ENCODE data around the gene TAF1D. TPM values are rescaled to one million over a fixed set of nuclear protein-coding genes. Genes with fewer than 3 reads are reported as not detected.
A peak's percentile ranks its signal among the peaks of the same experiment; 100 is the strongest.
"Not testable (repeated sequence)": the region's sequence is repeated elsewhere in the genome, so short reads cannot be mapped to it uniquely, and the experiment has no call there.

Gene TAF1D
- total and polyA plus RNA-seq, 4 experiments from 2014 or later: 17.4 to 199 (median 114) TPM

DNA sequence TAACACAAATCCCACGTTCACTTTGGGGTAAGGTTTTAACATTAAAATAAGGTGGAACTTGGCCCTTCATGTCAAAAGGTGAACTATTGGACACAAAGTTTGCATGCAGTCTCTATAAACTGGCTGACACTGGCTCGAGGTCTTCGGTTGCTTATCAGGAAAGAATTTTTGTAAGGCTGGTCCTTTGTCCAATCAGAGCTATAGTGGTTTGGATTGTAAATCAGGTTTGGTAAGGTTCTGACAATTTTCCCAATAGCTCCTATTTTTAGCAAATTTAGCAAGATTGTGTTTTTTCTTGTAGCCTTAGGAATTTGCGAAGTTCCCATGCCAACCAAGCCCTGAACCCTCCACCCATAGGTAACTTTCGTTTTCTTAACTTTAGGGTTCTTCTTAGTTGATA is 25.2 kb upstream of the TAF1D start:
- H3K27ac Mint-ChIP-seq: no peak overlapping the region
- POLR2A ChIA-PET (ENCODE audit: partially characterized antibody): no interaction called here
- no peaks in the 10 kb centered on the region for H3K36me3 ChIP-seq (ENCODE audit: insufficient read depth, low read length)
- no peaks in the 10 kb centered on the region for H3K27me3 ChIP-seq (ENCODE audit: insufficient read depth, low read length)
- no peak for DNase-seq
- H3K27ac ChIP-seq (ENCODE audit: low read depth, low read length): no peak overlapping the region
- H3K4me3 Mint-ChIP-seq: no peak overlapping the region
- no peaks in the 10 kb centered on the region for H3K9me3 ChIP-seq (ENCODE audit: control insufficient read depth in 1 of 2, low read length in 2 of 2)
- H3K4me1 Mint-ChIP-seq: no peaks in the 10 kb centered on the region
- peaks cover 0 to 9% (median 1%) of the 10 kb centered on the region in 8 donors for H3K9me3 Mint-ChIP-seq
- CTCF ChIA-PET (ENCODE audit: partially characterized antibody): interaction anchor here (1.1 kb wide), 1 partner anchor 114 kb away, joined by 3 read pairs; no protein-coding TSS in a partner anchor
- H3K27me3 Mint-ChIP-seq: no peaks in the 10 kb centered on the region
- no peaks in the 10 kb centered on the region for H3K4me1 ChIP-seq (ENCODE audit: insufficient read depth, low read length)
- intact Hi-C loops (cut with micrococcal nuclease): no loop called here
- H3K36me3 Mint-ChIP-seq: peaks cover 7 to 23% of the 10 kb centered on the region in 2 donors
- no peak overlapping the region for H3K4me3 ChIP-seq (ENCODE audit: low read length in 2 of 2)

- no peaks in the 10 kb centered on the region for H3K27me3 ChIP-seq (ENCODE audit: insufficient read depth, low read length)
- intact Hi-C loops (cut with micrococcal nuclease): no loop called here
- no peaks in the 10 kb centered on the region for H3K36me3 ChIP-seq (ENCODE audit: insufficient read depth, low read length)
- no peak overlapping the region for H3K27ac Mint-ChIP-seq
- peaks cover 13 to 31% of the 10 kb centered on the region in 2 donors for H3K36me3 Mint-ChIP-seq
- POLR2A ChIA-PET (ENCODE audit: partially characterized antibody): no interaction called here
- no peak overlapping the region for H3K27ac ChIP-seq (ENCODE audit: low read depth, low read length)
- no peak for DNase-seq
- H3K9me3 Mint-ChIP-seq: peaks cover 0 to 9% (median 1%) of the 10 kb centered on the region in 8 donors
- no peaks in the 10 kb centered on the region for H3K4me1 Mint-ChIP-seq
- H3K27me3 Mint-ChIP-seq: no peaks in the 10 kb centered on the region
- H3K4me1 ChIP-seq (ENCODE audit: insufficient read depth, low read length): no peaks in the 10 kb centered on the region
- no peak overlapping the region for H3K4me3 Mint-ChIP-seq
- CTCF ChIA-PET (ENCODE audit: partially characterized antibody): interaction anchor here (1.1 kb wide), 1 partner anchor 113 kb away, joined by 3 read pairs; no protein-coding TSS in a partner anchor
- no peaks in the 10 kb centered on the region for H3K9me3 ChIP-seq (ENCODE audit: control insufficient read depth in 1 of 2, low read length in 2 of 2)
- H3K4me3 ChIP-seq (ENCODE audit: low read length in 2 of 2): no peak overlapping the region
These were observed 24.3 kb upstream of the TAF1D start for GRCh38 chr11:93765551-93765950.

GRCh38 chr11:93761910-93762309 is 20.6 kb upstream of the TAF1D start:
- Histone ChIP-seq H3K4me1 (ENCODE audit: insufficient read depth, low read length) (no peaks in the 10 kb centered on the region), H3K9me3 (ENCODE audit: control insufficient read depth in 1 of 2, low read length in 2 of 2) (no peaks in the 10 kb centered on the region), H3K4me3 (ENCODE audit: low read length in 2 of 2) (no peak overlapping the region), H3K36me3 (ENCODE audit: insufficient read depth, low read length) (peaks cover 11% of the 10 kb centered on the region), H3K27me3 (ENCODE audit: insufficient read depth, low read length) (no peaks in the 10 kb centered on the region), H3K27ac (ENCODE audit: low read depth, low read length) (no peak overlapping the region)
- Mint-ChIP-seq H3K27me3 (no peaks in the 10 kb centered on the region), H3K9me3 (peaks cover 0 to 3% (median 0%) of the 10 kb centered on the region in 8 donors), H3K27ac (peak overlapping the region in 1 of 7 donors; percentile 29), H3K36me3 (peaks cover 32 to 56% of the 10 kb centered on the region in 2 donors), H3K4me1 (no peaks in the 10 kb centered on the region), H3K4me3 (no peak overlapping the region)
- intact Hi-C loops (cut with micrococcal nuclease): no loop called here
- CTCF ChIA-PET (ENCODE audit: partially characterized antibody): no interaction called here
- POLR2A ChIA-PET (ENCODE audit: partially characterized antibody): interaction anchor here (1.8 kb wide), 1 partner anchor 21 kb away, joined by 4 read pairs; no protein-coding TSS in a partner anchor
- no peak for DNase-seq

DNA sequence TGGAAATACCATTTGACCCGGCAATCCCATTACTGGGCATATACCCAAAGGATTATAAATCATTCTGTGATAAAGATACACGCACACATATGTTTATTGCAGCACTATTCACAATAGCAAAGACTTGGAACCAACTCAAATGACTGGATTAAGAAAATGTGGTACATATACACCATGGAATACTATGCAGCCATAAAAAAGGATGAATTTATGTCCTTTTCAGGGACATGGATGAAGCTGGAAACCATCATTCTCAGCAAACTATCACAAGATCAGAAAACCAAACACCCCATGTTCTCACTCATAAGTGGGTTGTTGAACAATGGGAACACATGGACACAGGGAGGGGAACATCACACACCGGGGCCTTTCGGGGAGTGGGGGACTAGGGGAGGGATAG is 17.8 kb upstream of the TAF1D start:
- H3K4me3 Mint-ChIP-seq; H3K4me1 ChIP-seq (ENCODE audit: insufficient read depth, low read length); H3K9me3 ChIP-seq (ENCODE audit: control insufficient read depth in 1 of 2, low read length in 2 of 2); H3K27me3 ChIP-seq (ENCODE audit: insufficient read depth, low read length); H3K4me1 Mint-ChIP-seq; intact Hi-C loops (cut with micrococcal nuclease); H3K27me3 Mint-ChIP-seq; H3K9me3 Mint-ChIP-seq; CTCF ChIA-PET (ENCODE audit: partially characterized antibody); DNase-seq; H3K27ac ChIP-seq (ENCODE audit: low read depth, low read length); H3K4me3 ChIP-seq (ENCODE audit: low read length in 2 of 2): not testable (repeated sequence)
- POLR2A ChIA-PET (ENCODE audit: partially characterized antibody): interaction anchor here (2.5 kb wide), 1 partner anchor 18 kb away, joined by 6 read pairs; the partner anchor contains the start of genes C11orf54 and TAF1D
- peaks cover 25% of the 10 kb centered on the region for H3K36me3 ChIP-seq (ENCODE audit: insufficient read depth, low read length)
- H3K36me3 Mint-ChIP-seq: peaks cover 30 to 57% of the 10 kb centered on the region in 2 donors
- peak overlapping the region in 2 of 7 donors; percentile 35 to 44 for H3K27ac Mint-ChIP-seq

GRCh38 chr11:93757924-93758865 is 16.9 kb upstream of the TAF1D start:
- Histone ChIP-seq H3K9me3 (ENCODE audit: control insufficient read depth in 1 of 2, low read length in 2 of 2) (no peaks in the 10 kb centered on the region), H3K4me3 (ENCODE audit: low read length in 2 of 2) (no peak overlapping the region), H3K27ac (ENCODE audit: low read depth, low read length) (no peak overlapping the region), H3K4me1 (ENCODE audit: insufficient read depth, low read length) (no peaks in the 10 kb centered on the region), H3K36me3 (ENCODE audit: insufficient read depth, low read length) (peaks cover 30% of the 10 kb centered on the region), H3K27me3 (ENCODE audit: insufficient read depth, low read length) (no peaks in the 10 kb centered on the region)
- DNase-seq: no peak
- Mint-ChIP-seq H3K9me3 (no peaks in the 10 kb centered on the region), H3K27me3 (no peaks in the 10 kb centered on the region), H3K4me1 (no peaks in the 10 kb centered on the region), H3K4me3 (no peak overlapping the region), H3K27ac (no peak overlapping the region), H3K36me3 (peaks cover 35 to 55% of the 10 kb centered on the region in 2 donors)
- POLR2A ChIA-PET (ENCODE audit: partially characterized antibody): no interaction called here
- intact Hi-C loops (cut with micrococcal nuclease): no loop called here
- CTCF ChIA-PET (ENCODE audit: partially characterized antibody): no interaction called here

GRCh38 chr11:93757301-93757700 is 16.0 kb upstream of the TAF1D start:
- Mint-ChIP-seq H3K4me1 (peaks cover 0 to 2% (median 0%) of the 10 kb centered on the region in 4 donors), H3K9me3 (no peaks in the 10 kb centered on the region), H3K27ac (no peak overlapping the region), H3K4me3 (no peak overlapping the region), H3K27me3 (no peaks in the 10 kb centered on the region), H3K36me3 (peaks cover 38 to 54% of the 10 kb centered on the region in 2 donors)
- H3K4me3 ChIP-seq (ENCODE audit: low read length in 2 of 2): no peak overlapping the region
- H3K27ac ChIP-seq (ENCODE audit: low read depth, low read length): no peak overlapping the region
- ChIA-PET POLR2A (ENCODE audit: partially characterized antibody) (no interaction called here), CTCF (ENCODE audit: partially characterized antibody) (no interaction called here)
- intact Hi-C loops (cut with micrococcal nuclease): no loop called here
- no peaks in the 10 kb centered on the region for H3K27me3 ChIP-seq (ENCODE audit: insufficient read depth, low read length)
- peaks cover 30% of the 10 kb centered on the region for H3K36me3 ChIP-seq (ENCODE audit: insufficient read depth, low read length)
- no peak for DNase-seq
- no peaks in the 10 kb centered on the region for H3K4me1 ChIP-seq (ENCODE audit: insufficient read depth, low read length)
- H3K9me3 ChIP-seq (ENCODE audit: control insufficient read depth in 1 of 2, low read length in 2 of 2): no peaks in the 10 kb centered on the region

GRCh38 chr11:93756748-93757147 is 15.5 kb upstream of the TAF1D start:
- H3K36me3 Mint-ChIP-seq: peaks cover 42 to 57% of the 10 kb centered on the region in 2 donors
- H3K27ac ChIP-seq (ENCODE audit: low read depth, low read length): no peak overlapping the region
- H3K9me3 Mint-ChIP-seq: no peaks in the 10 kb centered on the region
- no peak for DNase-seq
- CTCF ChIA-PET (ENCODE audit: partially characterized antibody): interaction anchor here (0.6 to 2.1 kb wide), 2 partner anchors 27 to 53 kb away, joined by 3 to 5 read pairs; partner anchors contain the start of gene MED17
- H3K27ac Mint-ChIP-seq: no peak overlapping the region
- H3K27me3 Mint-ChIP-seq: no peaks in the 10 kb centered on the region
- no peak overlapping the region for H3K4me3 Mint-ChIP-seq
- H3K27me3 ChIP-seq (ENCODE audit: insufficient read depth, low read length): no peaks in the 10 kb centered on the region
- no peak overlapping the region for H3K4me3 ChIP-seq (ENCODE audit: low read length in 2 of 2)
- no peaks in the 10 kb centered on the region for H3K4me1 ChIP-seq (ENCODE audit: insufficient read depth, low read length)
- POLR2A ChIA-PET (ENCODE audit: partially characterized antibody): interaction anchor here (1.2 kb wide), 1 partner anchor 15 kb away, joined by 3 read pairs; the partner anchor contains the start of genes C11orf54 and TAF1D
- H3K9me3 ChIP-seq (ENCODE audit: control insufficient read depth in 1 of 2, low read length in 2 of 2): no peaks in the 10 kb centered on the region
- intact Hi-C loops (cut with micrococcal nuclease): no loop called here
- peaks cover 30% of the 10 kb centered on the region for H3K36me3 ChIP-seq (ENCODE audit: insufficient read depth, low read length)
- peaks cover 0 to 5% (median 0%) of the 10 kb centered on the region in 4 donors for H3K4me1 Mint-ChIP-seq

Data from CD4-positive, alpha-beta memory T cell (primary cell).